Cardiac muscle cell (in vitro differentiated cells and primary cell): ENCODE measurements around the gene SLX4. TPM values are rescaled to one million over a fixed set of nuclear protein-coding genes. Genes with fewer than 3 reads are reported as not detected.
"Not testable (repeated sequence)": the region's sequence is repeated elsewhere in the genome, so short reads cannot be mapped to it uniquely, and the experiment has no call there.

Experiments
- DNase-seq, 2 donors: peaks; one replicate each; pipeline versions ENCODE4 v3.0.0 to v3.0.0-alpha.2; 2010 to 2017; ENCODE audit warnings: low read depth in 1 of 2, low spot score in 1 of 2
- H3K27ac ChIP-seq: fragments of 200-600 bp; sonication (generic); 2 replicates; pipeline ENCODE4 v1.5.1; 2016
- H3K27me3 ChIP-seq: fragments of 200-600 bp; sonication (generic); 2 replicates; pipeline ENCODE4 v1.6.0; 2016; ENCODE audit warnings: control low read depth
- H3K36me3 ChIP-seq: fragments of 200-600 bp; sonication (generic); 2 replicates; pipeline ENCODE4 v1.5.1; 2016; ENCODE audit warnings: control low read depth
- H3K4me1 ChIP-seq: fragments of 200-600 bp; sonication (generic); 2 replicates; pipeline ENCODE4 v1.8.1; 2017; ENCODE audit warnings: low read depth, mild to moderate bottlenecking, mixed run types
- H3K4me3 ChIP-seq: fragments of 200-600 bp; sonication (generic); 2 replicates; pipeline ENCODE4 v1.5.1; 2016; ENCODE audit warnings: mild to moderate bottlenecking
- H3K9me3 ChIP-seq: fragments of 200-600 bp; sonication (generic); 2 replicates; pipeline ENCODE4 v1.5.1; 2017; ENCODE audit warnings: low read depth, mild to moderate bottlenecking, control low read depth
- CTCF ChIP-seq: IDR thresholded peaks from 2 replicates; pipeline ENCODE4 v1.5.1; 2012; ENCODE audit warnings: low read depth, mild to moderate bottlenecking, low read length
- polyA plus RNA-seq: library from polyadenylated mRNA; unstranded; fragments of >200 nt; fragmentation: Nextera tagmentation; extraction: Ambion mirVana; gene quantifications from 2 replicates; pipeline ENCODE4 v1.2.1, GENCODE V29; 2016
- total RNA-seq: library from RNA; depleted of rRNA; stranded (reverse); fragments of >200 nt; gene quantifications from 2 replicates; pipeline ENCODE4 v1.2.3, GENCODE V29; 2016

The SLX4 gene
- total RNA-seq (5.6 and 7.2 TPM in 2 replicates), polyA plus RNA-seq (2.9 and 3.6 TPM in 2 replicates)

- Histone ChIP-seq H3K27me3 (no peaks in the 10 kb centered on the region), H3K36me3 (no peaks in the 10 kb centered on the region), H3K4me3 (peak within 1 kb of the TSS; percentile 84), H3K9me3 (no peaks in the 10 kb centered on the region), H3K27ac (peak within 1 kb of the TSS; percentile 80), H3K4me1 (peaks cover 14% of the 10 kb centered on the region)
- TF ChIP-seq CTCF = no peak
- DNase-seq = peak; percentile 94 to 96
Observed at GRCh38 chr16:3611146-3611975, at the start of gene SLX4. TSS of gene SLX4 (minus strand) at chr16:3611606. CDS start at chr16:3608964, 2,642 bp downstream.

- TF ChIP-seq CTCF = no peak
- H3K27ac ChIP-seq = no peak overlapping the region
- DNase-seq = peak in 1 of 2 donors; percentile 80
- H3K9me3 ChIP-seq = no peaks in the 10 kb centered on the region
- peaks cover 52% of the 10 kb centered on the region for H3K36me3 ChIP-seq
- no peaks in the 10 kb centered on the region for H3K27me3 ChIP-seq
- peaks cover 5% of the 10 kb centered on the region for H3K4me1 ChIP-seq
- no peak overlapping the region for H3K4me3 ChIP-seq
Observed at GRCh38 chr16:3659251-3659650, 47.8 kb upstream of the SLX4 start.

- H3K36me3 ChIP-seq = peaks cover 36% of the 10 kb centered on the region
- H3K27ac ChIP-seq = no peak overlapping the region
- no peak for TF ChIP-seq CTCF
- DNase-seq = no peak
- H3K4me1 ChIP-seq = peaks cover 5% of the 10 kb centered on the region
- no peaks in the 10 kb centered on the region for H3K9me3 ChIP-seq
- no peaks in the 10 kb centered on the region for H3K27me3 ChIP-seq
- H3K4me3 ChIP-seq = no peak overlapping the region
Observed at GRCh38 chr16:3656491-3657468, 45.4 kb upstream of the SLX4 start.

GRCh38 chr16:3656160-3656490, 44.7 kb upstream of the SLX4 start:
- not testable (repeated sequence) for H3K9me3 ChIP-seq, H3K4me3 ChIP-seq, H3K4me1 ChIP-seq, H3K27me3 ChIP-seq, DNase-seq, H3K27ac ChIP-seq
- H3K36me3 ChIP-seq = peaks cover 29% of the 10 kb centered on the region

GRCh38 chr16:3655396-3656159, 44.2 kb upstream of the SLX4 start:
- Histone ChIP-seq H3K27ac (peak overlapping the region; percentile 68), H3K36me3 (peaks cover 26% of the 10 kb centered on the region), H3K4me1 (peaks cover 5% of the 10 kb centered on the region), H3K27me3 (no peaks in the 10 kb centered on the region), H3K4me3 (no peak overlapping the region), H3K9me3 (no peaks in the 10 kb centered on the region)
- no peak for TF ChIP-seq CTCF
- DNase-seq = no peak
